HK-2 (cell line): ENCODE measurements around the gene LRP3.
"Not testable (repeated sequence)": the region's sequence is repeated elsewhere in the genome, so short reads cannot be mapped to it uniquely, and the experiment has no call there.

Experiments used
- DNase-seq: peaks from one replicate; pipeline ENCODE4 v3.0.0-alpha.2; 2018; ENCODE audit not compliant: unreplicated experiment

The LRP3 gene

GRCh38 chr19:33202546-33203507, 8.7 kb downstream of the LRP3 start:
- no peak for DNase-seq

DNA sequence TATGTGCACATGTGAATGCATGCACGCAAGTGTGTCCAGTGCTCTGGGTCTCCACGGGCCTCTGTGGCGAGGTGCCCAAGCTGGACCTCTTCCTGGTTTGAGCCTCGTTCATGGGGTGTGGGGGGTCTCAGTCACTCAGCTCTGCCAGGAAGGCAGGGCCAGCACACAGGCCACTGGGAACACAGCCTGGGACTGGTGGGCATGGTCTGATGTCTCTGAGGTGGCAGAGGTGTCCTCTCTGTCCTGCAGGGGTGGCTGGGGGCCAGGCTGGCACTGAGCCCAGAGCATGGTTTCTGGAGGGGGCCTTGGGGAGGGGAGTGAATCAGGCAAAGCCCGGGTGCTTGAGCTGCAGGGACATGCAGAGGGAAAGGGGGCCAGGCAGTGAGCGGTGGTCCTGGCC, 9.4 kb downstream of the LRP3 start:
- DNase-seq, result no peak

GRCh38 chr19:33204136-33204973, 10.2 kb downstream of the LRP3 start:
- DNase-seq, result no peak

GRCh38 chr19:33205110-33205509, 11.0 kb downstream of the LRP3 start:
- no peak for DNase-seq

GRCh38 chr19:33205531-33206260, 11.6 kb downstream of the LRP3 start:
- DNase-seq, result no peak

DNA sequence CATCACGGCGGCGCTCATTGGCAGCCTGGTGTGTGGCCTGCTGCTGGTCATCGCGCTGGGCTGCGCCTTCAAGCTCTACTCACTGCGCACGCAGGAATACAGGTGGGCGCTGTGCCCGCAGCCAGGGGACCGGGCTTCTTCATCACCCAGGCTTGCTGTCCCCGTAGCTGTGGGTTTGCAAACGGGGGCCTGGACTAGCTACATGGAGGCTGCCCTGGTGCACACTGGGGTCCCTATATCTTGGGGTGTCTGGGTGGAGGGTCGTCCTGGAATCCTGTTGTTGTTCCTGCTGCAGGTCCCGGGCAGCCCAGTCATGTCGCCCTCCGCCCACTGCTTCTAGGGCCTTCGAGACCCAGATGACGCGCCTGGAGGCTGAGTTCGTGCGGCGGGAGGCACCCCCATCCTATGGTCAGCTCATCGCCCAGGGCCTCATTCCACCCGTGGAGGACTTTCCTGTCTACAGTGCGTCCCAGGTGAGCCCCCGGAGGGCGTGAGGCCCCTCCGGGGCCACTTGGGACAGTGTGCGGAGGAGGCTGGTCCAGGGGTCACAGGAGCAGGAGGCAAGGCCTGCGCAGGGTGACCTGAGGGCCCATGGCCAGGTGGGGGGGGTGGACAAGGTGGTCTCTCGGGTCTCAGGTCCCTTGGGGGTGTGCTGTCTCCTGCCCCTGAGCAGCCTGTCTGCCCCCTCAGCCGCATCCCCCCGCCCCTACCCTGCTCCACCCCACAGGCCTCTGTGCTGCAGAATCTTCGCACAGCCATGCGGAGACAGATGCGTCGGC, 12.3 kb downstream of the LRP3 start:
- DNase-seq, result no peak

GRCh38 chr19:33207040-33207620, 13.0 kb downstream of the LRP3 start:
- no peak for DNase-seq

DNA sequence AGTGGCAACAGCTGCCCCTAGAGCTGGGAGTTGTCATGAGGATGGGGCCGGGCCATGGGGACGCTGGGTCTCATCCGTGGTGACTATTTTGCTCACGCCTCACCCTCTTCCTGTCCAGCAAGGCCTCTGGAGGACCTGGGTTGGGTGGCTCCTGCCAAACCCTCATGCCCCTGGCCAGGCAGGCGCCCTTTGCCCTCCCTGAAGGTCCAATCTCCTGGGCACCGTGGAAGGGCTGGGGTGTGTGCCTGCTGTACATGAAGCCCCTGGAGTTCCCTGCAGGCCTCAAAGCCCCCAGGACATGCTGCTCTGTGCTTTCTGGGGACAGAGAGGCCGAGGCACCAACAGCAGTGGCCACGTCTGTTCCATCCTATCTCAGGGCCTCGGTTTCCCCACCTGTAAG, 13.8 kb downstream of the LRP3 start:
- DNase-seq, result no peak

DNA sequence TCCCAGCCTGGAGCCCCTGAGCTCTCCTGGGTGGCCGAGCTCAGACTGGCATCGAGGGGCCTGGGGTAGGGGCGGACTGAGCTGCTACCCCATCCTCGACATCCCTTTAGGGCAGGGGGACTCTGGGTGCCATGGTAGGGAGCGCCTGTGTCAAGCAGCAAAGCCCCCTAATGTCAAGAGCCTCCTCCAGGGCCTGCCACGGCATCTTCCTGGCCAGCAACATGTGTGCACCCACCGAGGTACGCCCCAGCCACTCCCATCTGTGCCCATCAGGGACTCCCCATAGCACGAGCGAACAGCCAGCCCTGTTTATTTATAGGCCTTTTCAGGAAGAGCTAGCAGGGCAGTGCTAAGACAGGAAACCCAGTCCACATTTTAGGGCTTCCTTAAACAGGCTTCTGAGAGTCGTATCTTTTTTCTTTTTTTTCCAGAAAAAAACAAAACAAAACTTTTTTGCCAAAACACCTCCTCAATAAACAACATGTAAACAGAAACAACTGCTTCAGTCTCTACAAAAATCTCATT, 14.3 kb downstream of the LRP3 start:
- DNase-seq, result no peak

- no peak for DNase-seq
Observed at GRCh38 chr19:33208904-33209849, 15.0 kb downstream of the LRP3 start.

DNA sequence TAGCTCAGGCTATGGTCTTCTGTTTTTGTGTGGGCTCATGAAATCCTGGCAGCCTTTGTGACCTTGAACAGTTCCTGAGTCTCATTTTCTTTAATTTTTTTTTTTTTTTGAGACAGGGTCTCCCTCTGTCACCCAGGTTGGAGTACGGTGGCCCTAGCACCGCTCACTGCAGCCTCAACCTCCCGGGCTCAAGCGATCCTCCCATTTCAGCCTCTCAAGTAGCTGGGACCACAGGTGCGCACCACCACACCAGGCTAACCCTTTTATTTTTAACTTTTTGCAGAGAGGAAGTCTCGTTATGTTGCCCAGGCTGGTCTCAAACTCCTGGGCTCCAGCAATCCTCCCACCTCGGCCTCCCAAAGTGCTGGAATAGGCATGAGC, 15.7 kb downstream of the LRP3 start:
- DNase-seq, result not testable (repeated sequence)

DNA sequence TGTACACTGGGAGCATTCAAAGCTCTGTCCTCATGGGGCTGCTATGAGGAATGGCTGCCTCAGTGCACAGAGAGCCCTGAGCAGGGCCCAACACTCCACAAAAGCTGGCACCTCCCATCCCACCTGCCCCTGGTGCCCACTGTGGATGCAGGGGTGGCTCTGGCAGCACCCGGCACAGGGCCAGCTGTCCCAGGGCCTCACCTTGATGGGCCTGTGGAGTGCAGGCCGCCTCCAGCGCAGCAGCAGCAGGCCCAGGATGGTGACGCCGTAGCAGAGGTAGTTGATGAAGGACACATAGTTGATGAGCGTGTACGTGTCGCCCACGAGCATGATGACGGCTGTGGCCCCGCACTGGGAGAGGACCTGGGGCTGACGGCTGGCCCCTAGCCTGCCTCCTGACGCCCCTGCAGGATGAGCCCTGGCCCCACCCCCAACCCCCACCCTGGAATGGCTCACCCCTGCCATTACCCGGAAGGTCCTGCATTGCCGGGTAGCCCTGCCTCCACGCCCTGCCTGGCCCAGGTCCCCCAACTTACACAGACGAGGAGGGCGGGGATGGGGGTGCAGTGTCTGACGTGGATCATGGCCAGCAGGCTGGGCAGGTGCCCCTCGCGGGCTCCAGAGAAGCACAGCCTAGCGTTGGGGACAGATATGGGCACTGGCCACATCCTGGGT, 16.3 kb downstream of the LRP3 start:
- no peak for DNase-seq

GRCh38 chr19:33211794-33212435, 17.8 kb downstream of the LRP3 start:
- DNase-seq, result no peak

GRCh38 chr19:33212436-33213172, 18.5 kb downstream of the LRP3 start:
- no peak for DNase-seq

DNA sequence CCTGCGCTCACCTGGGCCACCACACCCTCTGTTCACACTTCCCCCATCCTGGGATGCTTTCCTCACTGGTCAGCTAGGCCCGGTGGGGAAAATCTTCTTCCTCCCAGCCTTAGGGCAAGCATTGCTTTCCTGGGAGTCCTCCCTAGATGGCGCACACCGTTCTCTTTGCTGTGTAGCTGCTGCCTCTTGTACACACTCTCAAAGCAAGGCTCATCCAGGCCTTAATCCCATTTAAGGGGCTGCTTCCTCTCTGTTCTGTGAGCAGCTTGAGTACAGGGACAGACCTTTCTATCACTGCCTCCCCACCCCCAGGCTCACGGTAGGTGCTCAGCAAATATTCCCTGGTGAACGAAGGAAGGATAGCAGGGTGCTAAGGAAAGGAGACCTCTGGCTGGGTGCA, 20.5 kb downstream of the LRP3 start:
- DNase-seq, result peak; percentile 9

DNA sequence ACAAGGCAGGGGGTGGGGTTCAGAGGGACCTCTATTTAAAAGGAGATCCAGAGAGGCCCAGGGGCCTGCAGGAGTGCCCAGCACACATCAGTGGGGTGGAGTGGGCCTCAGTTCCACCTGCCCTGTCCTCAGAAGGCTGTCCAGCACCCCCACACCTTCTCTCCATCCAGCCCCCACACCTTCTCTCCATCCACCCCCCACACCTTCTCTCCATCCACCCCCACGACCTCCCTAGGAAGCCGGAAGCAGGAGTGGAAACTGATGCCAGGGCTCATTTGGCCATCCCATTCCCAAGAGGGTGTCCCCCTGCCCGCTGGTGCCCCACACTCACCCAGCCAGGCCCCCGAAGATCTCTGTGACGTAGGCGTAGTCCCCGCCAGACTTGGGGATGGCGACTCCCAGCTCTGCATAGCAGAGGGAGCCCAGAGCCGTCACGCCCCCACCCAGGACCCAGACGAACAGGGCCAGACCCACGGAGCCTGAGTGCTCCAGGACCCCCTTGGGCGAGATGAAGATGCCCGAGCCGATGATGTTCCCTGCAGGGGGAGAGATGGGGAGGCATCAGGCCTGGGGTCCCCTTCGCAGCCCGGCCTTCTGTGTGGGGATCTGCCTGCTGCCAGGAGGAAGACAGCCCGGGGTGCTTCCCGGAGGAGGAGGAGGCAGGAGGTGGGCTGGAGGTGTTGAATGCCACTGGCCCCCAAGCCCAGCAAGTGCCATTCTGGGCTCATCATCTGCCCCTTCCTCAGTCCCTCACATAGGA, 21.5 kb downstream of the LRP3 start:
- no peak for DNase-seq
